PC-9 (cell line): ENCODE data around the gene PRCC. TPM values are rescaled to one million over a fixed set of nuclear protein-coding genes. Genes with fewer than 3 reads are reported as not detected.

Source experiments
- BruUV-seq: library from RNA; stranded (reverse); fragments of 400-500 nt; replicated peaks from 2 replicates; lab custom pipeline; 2021; lab: Mats Ljungman, UMichigan
- CTCF ChIA-PET: fragments of 300-600 bp; sonication (Branson Sonifier 250); formaldehyde crosslinking; loops from one replicate; lab custom pipeline; 2022; ENCODE audit warnings: antibody characterized with exemption; lab: Charles Lee
- POLR2A ChIA-PET: fragments of 300-600 bp; sonication (Branson Sonifier 250); formaldehyde crosslinking; loops from one replicate; lab custom pipeline; 2022; ENCODE audit warnings: antibody characterized with exemption; ENCODE audit not compliant: unreplicated experiment; lab: Charles Lee
- DNase-seq, 2 experiments: peaks; one replicate each; pipeline versions ENCODE4 v3.0.0 to v3.0.0-alpha.2; 2015 to 2022; ENCODE audit warnings: mixed read lengths in 1 of 2
- H2AFZ ChIP-seq: fragments of 200-600 bp; sonication (generic); 2 replicates; pipeline ENCODE4 v1.8.1; 2017; ENCODE audit warnings: antibody characterized with exemption
- H3F3A ChIP-seq: fragments of 200-600 bp; sonication (generic); 2 replicates; pipeline ENCODE4 v1.8.1; 2017; ENCODE audit warnings: antibody characterized with exemption, mild to moderate bottlenecking, low read depth; ENCODE audit not compliant: insufficient read depth
- H3K27ac ChIP-seq: fragments of 200-600 bp; sonication (generic); 2 replicates; pipeline ENCODE4 v1.6.1; 2016; ENCODE audit warnings: mixed run types
- H3K27me3 ChIP-seq: fragments of 200-600 bp; sonication (generic); 2 replicates; pipeline ENCODE4 v1.6.1; 2016; ENCODE audit warnings: low read depth, mixed run types; ENCODE audit not compliant: insufficient read depth
- H3K36me3 ChIP-seq: fragments of 200-600 bp; sonication (generic); 2 replicates; pipeline ENCODE4 v1.6.1; 2016; ENCODE audit warnings: low read depth, mixed run types
- H3K4me1 ChIP-seq: fragments of 200-600 bp; sonication (generic); replicated peaks from 2 replicates; pipeline ENCODE4 v1.6.1; 2016; ENCODE audit warnings: mixed run types; ENCODE audit not compliant: insufficient read depth
- H3K4me2 ChIP-seq: fragments of 200-600 bp; sonication (generic); 2 replicates; pipeline ENCODE4 v1.6.1; 2017; ENCODE audit warnings: mixed run types
- H3K4me3 ChIP-seq: fragments of 200-600 bp; sonication (generic); 2 replicates; pipeline ENCODE4 v1.6.1; 2016; ENCODE audit warnings: mixed run types
- H3K79me2 ChIP-seq: fragments of 200-600 bp; sonication (generic); 2 replicates; pipeline ENCODE4 v1.6.1; 2017; ENCODE audit warnings: low read depth, mixed run types
- H3K9me2 ChIP-seq: fragments of 200-600 bp; sonication (generic); 2 replicates; pipeline ENCODE4 v1.8.1; 2017; ENCODE audit warnings: mild to moderate bottlenecking; ENCODE audit not compliant: insufficient read depth
- H3K9me3 ChIP-seq: fragments of 200-600 bp; sonication (generic); 2 replicates; pipeline ENCODE4 v1.8.1; 2016; ENCODE audit warnings: low read depth; ENCODE audit not compliant: insufficient read depth
- H4K20me1 ChIP-seq: fragments of 200-600 bp; sonication (generic); 2 replicates; pipeline ENCODE4 v1.8.1; 2017; ENCODE audit not compliant: insufficient read depth
- EZH2 ChIP-seq: fragments of 200-600 bp; sonication (generic); IDR thresholded peaks from 2 replicates; pipeline ENCODE4 v1.8.0; 2017; ENCODE audit warnings: antibody characterized with exemption, low read depth
- intact Hi-C: fragments of 100-400 bp; cut with micrococcal nuclease; formaldehyde crosslinking; loops from one replicate; pipeline ENCODE4 v1.10.0; 2022; ENCODE audit not compliant: unreplicated experiment
- total RNA-seq: library from RNA; stranded (reverse); gene quantifications from 2 replicates; pipeline ENCODE4 v1.2.3, GENCODE V29; 2021
- TF ChIP-seq, protein P1 (sequence below): fragments of 200-600 bp; sonication (generic); conservative IDR thresholded peaks from 2 replicates; pipeline ENCODE4 v1.6.1; 2017; ENCODE audit warnings: mixed run types, antibody characterized with exemption, mild to moderate bottlenecking, moderate library complexity

Gene PRCC
- total RNA-seq, 1 experiment from 2014 or later, result 56.6 TPM

DNA sequence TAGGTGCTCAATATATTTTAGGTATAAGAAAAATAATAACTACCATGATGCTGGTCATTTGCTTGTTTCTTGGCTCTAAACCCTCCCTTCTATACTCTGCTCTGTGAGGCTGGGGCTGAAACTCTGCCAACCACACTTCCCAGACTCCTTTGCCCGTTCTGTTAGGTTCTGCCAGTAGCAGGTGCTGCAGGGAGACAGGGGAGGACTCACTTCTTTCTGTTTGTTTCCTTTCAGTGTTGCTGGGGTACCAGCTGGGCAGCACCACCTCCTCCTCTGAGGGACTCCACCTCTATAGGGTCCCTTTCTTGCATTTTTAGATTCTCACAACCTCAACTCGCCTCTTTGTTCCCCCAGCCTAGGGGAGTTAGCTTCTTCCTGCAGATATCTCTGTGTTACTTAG, 66.3 kb downstream of the PRCC start:
- Histone ChIP-seq H3K9me2 (no peaks in the 10 kb centered on the region), H3F3A (no peaks in the 10 kb centered on the region), H3K9me3 (no peaks in the 10 kb centered on the region), H3K4me3 (no peak overlapping the region), H3K27ac (no peak overlapping the region), H3K79me2 (no peaks in the 10 kb centered on the region), H4K20me1 (no peaks in the 10 kb centered on the region), H2AFZ (no peak overlapping the region), H3K4me1 (no peaks in the 10 kb centered on the region), H3K27me3 (peaks cover 29% of the 10 kb centered on the region; the same call in 1 of the 2 replicates), H3K36me3 (no peaks in the 10 kb centered on the region), H3K4me2 (no peak overlapping the region)
- ChIA-PET CTCF (no interaction called here), POLR2A (no interaction called here)
- intact Hi-C loops, result no loop called here
- no peak for DNase-seq
- no TSS peak for BruUV-seq
- TF ChIP-seq, protein P1, sequence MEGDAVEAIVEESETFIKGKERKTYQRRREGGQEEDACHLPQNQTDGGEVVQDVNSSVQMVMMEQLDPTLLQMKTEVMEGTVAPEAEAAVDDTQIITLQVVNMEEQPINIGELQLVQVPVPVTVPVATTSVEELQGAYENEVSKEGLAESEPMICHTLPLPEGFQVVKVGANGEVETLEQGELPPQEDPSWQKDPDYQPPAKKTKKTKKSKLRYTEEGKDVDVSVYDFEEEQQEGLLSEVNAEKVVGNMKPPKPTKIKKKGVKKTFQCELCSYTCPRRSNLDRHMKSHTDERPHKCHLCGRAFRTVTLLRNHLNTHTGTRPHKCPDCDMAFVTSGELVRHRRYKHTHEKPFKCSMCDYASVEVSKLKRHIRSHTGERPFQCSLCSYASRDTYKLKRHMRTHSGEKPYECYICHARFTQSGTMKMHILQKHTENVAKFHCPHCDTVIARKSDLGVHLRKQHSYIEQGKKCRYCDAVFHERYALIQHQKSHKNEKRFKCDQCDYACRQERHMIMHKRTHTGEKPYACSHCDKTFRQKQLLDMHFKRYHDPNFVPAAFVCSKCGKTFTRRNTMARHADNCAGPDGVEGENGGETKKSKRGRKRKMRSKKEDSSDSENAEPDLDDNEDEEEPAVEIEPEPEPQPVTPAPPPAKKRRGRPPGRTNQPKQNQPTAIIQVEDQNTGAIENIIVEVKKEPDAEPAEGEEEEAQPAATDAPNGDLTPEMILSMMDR, result no peak
- no peak for TF ChIP-seq EZH2

GRCh38 chr1:156834322-156834721, 67.0 kb downstream of the PRCC start:
- CTCF ChIA-PET, result no interaction called here

DNA sequence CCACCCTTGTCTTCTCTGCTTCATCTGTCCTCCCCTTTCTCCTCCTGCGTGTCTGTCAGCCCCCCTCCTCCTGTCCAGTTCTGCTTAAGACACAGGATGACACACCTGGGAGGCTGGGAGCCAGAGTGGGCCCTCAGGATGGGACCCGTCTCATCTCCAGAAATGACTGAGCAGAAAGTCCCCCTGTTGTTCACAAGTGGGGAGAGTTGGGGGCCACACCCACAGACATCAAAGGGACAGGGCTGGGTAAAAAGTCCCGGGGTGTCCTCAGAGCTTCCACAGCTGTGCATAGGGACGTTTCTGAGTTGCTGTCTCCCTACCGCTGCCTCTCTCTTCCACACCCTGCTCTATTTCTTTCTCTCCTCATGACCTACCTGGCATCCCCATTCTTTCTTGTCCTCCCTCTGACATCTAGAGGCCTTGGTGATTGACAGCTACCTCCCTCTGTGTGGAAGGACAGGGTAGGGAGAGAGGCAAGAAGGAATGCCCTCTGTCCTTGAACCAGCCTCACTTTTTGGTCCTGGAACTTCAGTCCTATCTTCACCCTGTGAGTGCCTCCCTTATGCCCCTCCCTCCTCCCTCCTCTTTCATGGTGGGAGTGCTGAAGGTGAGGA, 68.8 kb downstream of the PRCC start:
- Histone ChIP-seq H3K9me3 (no peaks in the 10 kb centered on the region), H3K4me1 (no peaks in the 10 kb centered on the region), H3K27ac (no peak overlapping the region), H4K20me1 (no peaks in the 10 kb centered on the region), H3K79me2 (no peaks in the 10 kb centered on the region), H2AFZ (no peak overlapping the region), H3K36me3 (no peaks in the 10 kb centered on the region), H3K4me3 (no peak overlapping the region), H3F3A (no peaks in the 10 kb centered on the region), H3K9me2 (no peaks in the 10 kb centered on the region), H3K27me3 (peaks cover 29% of the 10 kb centered on the region; the same call in 1 of the 2 replicates), H3K4me2 (no peak overlapping the region)
- no peak for DNase-seq
- no peak for TF ChIP-seq EZH2
- TF ChIP-seq, protein P1, result no peak
- ChIA-PET POLR2A (no interaction called here), CTCF (no interaction called here)
- BruUV-seq, result no TSS peak
- intact Hi-C loops, result no loop called here

More at GRCh38 chr1:156834322-156834721, 67.0 kb downstream of the PRCC start:
- Histone ChIP-seq H3F3A (no peaks in the 10 kb centered on the region), H3K9me3 (no peaks in the 10 kb centered on the region), H3K9me2 (no peaks in the 10 kb centered on the region), H3K4me2 (no peak overlapping the region), H2AFZ (no peak overlapping the region), H3K27me3 (peaks cover 29% of the 10 kb centered on the region; the same call in 1 of the 2 replicates), H3K36me3 (no peaks in the 10 kb centered on the region), H3K4me3 (no peak overlapping the region), H4K20me1 (no peaks in the 10 kb centered on the region), H3K4me1 (no peaks in the 10 kb centered on the region), H3K27ac (no peak overlapping the region), H3K79me2 (no peaks in the 10 kb centered on the region)
- no peak for DNase-seq
- TF ChIP-seq, protein P1, result no peak
- no peak for TF ChIP-seq EZH2
- intact Hi-C loops, result no loop called here
- POLR2A ChIA-PET, result no interaction called here
- BruUV-seq, result no TSS peak
